ENCODE data around the gene CHST8. TPM values are rescaled to one million over a fixed set of nuclear protein-coding genes. Genes with fewer than 3 reads are reported as not detected.

The CHST8 gene
- total RNA-seq, 1 donor from 2014 or later: 0.35 TPM

- Mint-ChIP-seq H3K36me3 (ENCODE audit: low read depth) (peaks cover 12% of the 10 kb centered on the region), H3K9me3 (ENCODE audit: low read depth) (no peaks in the 10 kb centered on the region), H3K4me1 (ENCODE audit: low read depth) (peaks cover 26% of the 10 kb centered on the region), H3K4me3 (ENCODE audit: unreplicated experiment) (peak overlapping the region; percentile 80), H3K27me3 (ENCODE audit: low read depth) (no peaks in the 10 kb centered on the region), H3K27ac (ENCODE audit: unreplicated experiment) (peak overlapping the region; percentile 17)
- DNase-seq (ENCODE audit: low spot score): no peak
- TF ChIP-seq CTCF (IDR thresholded peaks at IDR 0.05): no peak
Measured at GRCh38 chr19:33799476-33799875, 177.7 kb downstream of the CHST8 start.

- Mint-ChIP-seq H3K27ac (ENCODE audit: unreplicated experiment) (no peak overlapping the region), H3K4me1 (ENCODE audit: low read depth) (peaks cover 19% of the 10 kb centered on the region), H3K4me3 (ENCODE audit: unreplicated experiment) (no peak overlapping the region), H3K27me3 (ENCODE audit: low read depth) (no peaks in the 10 kb centered on the region), H3K9me3 (ENCODE audit: low read depth) (no peaks in the 10 kb centered on the region), H3K36me3 (ENCODE audit: low read depth) (peaks cover 13% of the 10 kb centered on the region)
- DNase-seq (ENCODE audit: low spot score): no peak
- no peak for TF ChIP-seq CTCF (IDR thresholded peaks at IDR 0.05)
Measured at GRCh38 chr19:33800012-33800680, 178.4 kb downstream of the CHST8 start.

GRCh38 chr19:33801411-33801810 lies 179.7 kb downstream of the CHST8 start:
- no peak overlapping the region for H3K4me3 Mint-ChIP-seq (ENCODE audit: unreplicated experiment)
- peaks cover 20% of the 10 kb centered on the region for H3K36me3 Mint-ChIP-seq (ENCODE audit: low read depth)
- no peak overlapping the region for H3K27ac Mint-ChIP-seq (ENCODE audit: unreplicated experiment)
- peaks cover 24% of the 10 kb centered on the region for H3K4me1 Mint-ChIP-seq (ENCODE audit: low read depth)
- no peaks in the 10 kb centered on the region for H3K9me3 Mint-ChIP-seq (ENCODE audit: low read depth)
- DNase-seq (ENCODE audit: low spot score): no peak
- no peak for TF ChIP-seq CTCF (IDR thresholded peaks at IDR 0.05)
- no peaks in the 10 kb centered on the region for H3K27me3 Mint-ChIP-seq (ENCODE audit: low read depth)

DNA sequence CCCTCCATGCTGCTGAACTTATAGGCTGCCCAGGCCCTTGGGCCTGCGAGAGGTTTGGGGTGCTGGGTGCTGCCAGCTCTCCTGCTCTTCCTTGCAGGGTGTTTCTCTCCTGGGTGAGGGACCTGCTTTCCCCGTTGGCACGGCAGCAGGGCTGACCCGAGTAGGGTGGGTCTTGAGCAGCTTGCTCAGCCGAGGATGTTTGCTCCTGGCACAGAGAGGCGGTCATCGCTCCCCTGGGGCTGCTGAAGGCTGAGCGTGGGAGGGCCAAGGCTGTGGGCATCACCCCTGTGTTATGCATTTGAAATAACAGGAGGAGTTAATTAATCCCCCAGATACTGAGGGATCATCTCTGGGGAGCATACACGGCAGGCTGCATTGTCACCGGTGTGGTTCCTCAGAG lies 180.2 kb downstream of the CHST8 start:
- Mint-ChIP-seq H3K27ac (ENCODE audit: unreplicated experiment) (no peak overlapping the region), H3K4me3 (ENCODE audit: unreplicated experiment) (no peak overlapping the region), H3K4me1 (ENCODE audit: low read depth) (peaks cover 24% of the 10 kb centered on the region), H3K27me3 (ENCODE audit: low read depth) (no peaks in the 10 kb centered on the region), H3K9me3 (ENCODE audit: low read depth) (no peaks in the 10 kb centered on the region), H3K36me3 (ENCODE audit: low read depth) (peaks cover 20% of the 10 kb centered on the region)
- no peak for TF ChIP-seq CTCF (IDR thresholded peaks at IDR 0.05)
- no peak for DNase-seq (ENCODE audit: low spot score)

- Mint-ChIP-seq H3K27ac (ENCODE audit: unreplicated experiment) (no peak overlapping the region), H3K4me3 (ENCODE audit: unreplicated experiment) (no peak overlapping the region), H3K36me3 (ENCODE audit: low read depth) (peaks cover 22% of the 10 kb centered on the region), H3K4me1 (ENCODE audit: low read depth) (peaks cover 24% of the 10 kb centered on the region), H3K27me3 (ENCODE audit: low read depth) (no peaks in the 10 kb centered on the region), H3K9me3 (ENCODE audit: low read depth) (no peaks in the 10 kb centered on the region)
- no peak for DNase-seq (ENCODE audit: low spot score)
- TF ChIP-seq CTCF (IDR thresholded peaks at IDR 0.05): no peak
Measured at GRCh38 chr19:33802801-33803200, 181.0 kb downstream of the CHST8 start.
